Measurements from ENCODE around the gene DDC.
"Not testable (repeated sequence)": the region's sequence is repeated elsewhere in the genome, so short reads cannot be mapped to it uniquely, and the experiment has no call there.

The DDC gene

DNA sequence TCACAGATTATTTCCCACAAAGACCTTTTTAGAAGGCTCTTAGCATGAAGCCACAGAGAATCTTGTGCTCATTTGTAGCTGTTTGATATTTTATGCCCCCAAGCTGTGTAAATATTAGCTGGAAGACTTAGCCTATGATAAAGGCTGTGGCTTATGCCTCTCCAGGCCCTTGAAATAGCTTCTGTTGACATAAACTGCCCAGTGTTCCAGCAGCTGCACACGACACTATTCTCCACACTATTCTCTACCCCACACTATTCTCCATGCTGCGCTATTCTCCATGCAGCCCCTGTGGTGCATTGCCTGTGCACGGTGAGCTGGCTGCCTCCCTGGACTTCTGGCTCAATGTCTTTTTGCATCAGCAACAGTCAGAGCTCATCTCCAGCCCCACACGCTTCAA is 13.1 kb downstream of the DDC start:
- H3K4me1 Mint-ChIP-seq, result no peaks in the 10 kb centered on the region
- DNase-seq (no peak), ATAC-seq (no peak)
- peaks cover 26% of the 10 kb centered on the region for H3K27me3 Mint-ChIP-seq
- H3K9me3 Mint-ChIP-seq, result no peaks in the 10 kb centered on the region
- H3K4me3 Mint-ChIP-seq, result no peak overlapping the region
- H3K27ac Mint-ChIP-seq, result no peak overlapping the region

DNA sequence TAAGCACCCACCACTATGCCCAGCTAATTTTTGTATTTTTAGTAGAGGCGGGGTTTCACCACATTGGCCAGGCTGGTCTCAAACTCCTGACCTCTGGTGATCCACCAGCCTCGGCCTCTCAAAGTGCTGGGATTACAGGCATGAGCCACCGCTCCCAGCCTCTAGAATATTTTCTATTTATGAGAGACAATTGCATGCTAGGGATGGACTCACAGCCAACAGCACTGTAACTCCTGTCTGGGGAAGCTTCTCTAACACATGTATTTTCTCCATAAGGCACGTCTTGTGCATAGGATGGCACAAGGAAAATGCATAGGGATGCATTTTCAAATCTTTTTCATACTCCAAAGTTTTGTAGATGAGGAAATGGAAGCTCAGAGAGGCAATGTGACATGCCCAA is 19.6 kb downstream of the DDC start:
- not testable (repeated sequence) for DNase-seq, H3K9me3 Mint-ChIP-seq, H3K4me1 Mint-ChIP-seq, H3K27ac Mint-ChIP-seq, ATAC-seq, H3K4me3 Mint-ChIP-seq, H3K27me3 Mint-ChIP-seq

DNA sequence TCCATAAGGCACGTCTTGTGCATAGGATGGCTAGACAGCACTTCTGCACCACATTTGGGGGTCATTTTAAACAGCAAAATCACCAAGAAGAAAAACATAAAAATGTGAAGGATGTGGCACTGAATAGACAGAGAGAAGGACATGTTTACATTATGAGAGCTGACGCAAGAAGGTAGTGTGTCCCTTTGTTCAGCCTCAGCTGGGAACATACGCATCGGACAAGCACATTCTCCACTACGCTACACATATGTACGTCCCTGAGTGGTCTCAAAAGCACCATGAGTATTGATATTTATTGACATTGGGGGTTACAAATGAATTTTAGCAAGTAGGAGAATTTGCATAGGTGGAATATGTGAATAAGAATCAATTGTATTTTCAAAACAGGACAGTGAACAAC is 20.2 kb downstream of the DDC start:
- no peak overlapping the region for H3K27ac Mint-ChIP-seq
- no peak for ATAC-seq
- no peak for DNase-seq
- no peak overlapping the region for H3K4me3 Mint-ChIP-seq
- no peaks in the 10 kb centered on the region for H3K9me3 Mint-ChIP-seq
- no peaks in the 10 kb centered on the region for H3K4me1 Mint-ChIP-seq
- H3K27me3 Mint-ChIP-seq, result no peaks in the 10 kb centered on the region

DNA sequence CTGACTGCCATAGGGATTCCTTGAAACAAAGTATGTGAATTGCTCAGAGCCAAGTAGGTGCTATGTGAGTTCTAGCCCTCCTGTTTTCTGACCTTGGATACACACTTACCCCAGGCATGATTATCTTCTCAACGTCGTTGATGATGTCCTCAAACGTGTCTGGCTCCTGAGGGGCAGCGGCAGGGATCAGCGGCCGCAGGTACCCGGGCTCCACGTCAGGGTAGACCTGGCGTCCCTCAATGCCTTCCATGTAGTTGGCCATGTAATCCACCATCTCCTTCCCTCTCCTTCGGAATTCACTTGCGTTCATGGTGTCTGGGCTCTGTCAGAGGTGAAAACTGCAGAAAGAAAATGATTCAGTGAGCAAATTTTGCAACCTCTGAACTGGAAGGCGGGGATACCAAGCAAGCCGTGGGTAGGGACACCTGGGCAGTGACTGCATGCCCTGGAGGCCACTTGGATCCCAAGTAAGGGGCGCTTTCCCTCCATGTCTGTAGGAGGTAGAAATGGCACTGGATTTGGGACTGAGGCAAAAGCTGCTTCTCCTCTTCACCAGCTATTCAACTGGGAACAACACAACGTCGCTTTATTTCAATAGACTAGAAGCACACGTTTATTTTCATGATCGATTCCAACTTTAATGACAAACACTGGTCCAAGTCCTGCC is 21.3 kb downstream of the DDC start:
- Mint-ChIP-seq H3K27ac (peak overlapping the region in 1 of 2 donors; percentile 87), H3K27me3 (no peaks in the 10 kb centered on the region), H3K4me3 (no peak overlapping the region), H3K9me3 (no peaks in the 10 kb centered on the region), H3K4me1 (no peaks in the 10 kb centered on the region)
- DNase-seq (no peak), ATAC-seq (no peak)

DNA sequence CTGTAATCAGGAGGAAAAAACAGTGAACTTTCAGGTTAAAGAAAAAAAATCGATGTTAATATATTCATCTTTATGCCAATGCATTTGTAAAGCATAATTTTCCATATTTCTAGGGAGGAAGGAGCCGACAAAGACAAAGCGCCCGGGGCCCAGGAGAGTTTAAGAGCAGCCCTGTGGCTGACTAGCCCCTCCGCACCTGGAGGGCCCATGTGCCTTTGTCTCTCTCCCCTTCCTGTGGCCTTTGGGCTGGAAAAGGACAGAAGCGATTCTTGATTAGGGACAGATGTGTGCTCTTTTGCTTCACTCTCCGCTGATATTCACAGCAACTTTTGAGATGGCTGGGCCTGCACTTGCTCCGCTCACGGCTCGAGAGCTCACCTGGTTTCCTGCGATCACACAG is 23.1 kb downstream of the DDC start:
- H3K4me3 Mint-ChIP-seq, result no peak overlapping the region
- no peak for ATAC-seq
- DNase-seq, result no peak
- H3K4me1 Mint-ChIP-seq, result no peaks in the 10 kb centered on the region
- H3K9me3 Mint-ChIP-seq, result no peaks in the 10 kb centered on the region
- H3K27me3 Mint-ChIP-seq, result no peaks in the 10 kb centered on the region
- no peak overlapping the region for H3K27ac Mint-ChIP-seq

DNA sequence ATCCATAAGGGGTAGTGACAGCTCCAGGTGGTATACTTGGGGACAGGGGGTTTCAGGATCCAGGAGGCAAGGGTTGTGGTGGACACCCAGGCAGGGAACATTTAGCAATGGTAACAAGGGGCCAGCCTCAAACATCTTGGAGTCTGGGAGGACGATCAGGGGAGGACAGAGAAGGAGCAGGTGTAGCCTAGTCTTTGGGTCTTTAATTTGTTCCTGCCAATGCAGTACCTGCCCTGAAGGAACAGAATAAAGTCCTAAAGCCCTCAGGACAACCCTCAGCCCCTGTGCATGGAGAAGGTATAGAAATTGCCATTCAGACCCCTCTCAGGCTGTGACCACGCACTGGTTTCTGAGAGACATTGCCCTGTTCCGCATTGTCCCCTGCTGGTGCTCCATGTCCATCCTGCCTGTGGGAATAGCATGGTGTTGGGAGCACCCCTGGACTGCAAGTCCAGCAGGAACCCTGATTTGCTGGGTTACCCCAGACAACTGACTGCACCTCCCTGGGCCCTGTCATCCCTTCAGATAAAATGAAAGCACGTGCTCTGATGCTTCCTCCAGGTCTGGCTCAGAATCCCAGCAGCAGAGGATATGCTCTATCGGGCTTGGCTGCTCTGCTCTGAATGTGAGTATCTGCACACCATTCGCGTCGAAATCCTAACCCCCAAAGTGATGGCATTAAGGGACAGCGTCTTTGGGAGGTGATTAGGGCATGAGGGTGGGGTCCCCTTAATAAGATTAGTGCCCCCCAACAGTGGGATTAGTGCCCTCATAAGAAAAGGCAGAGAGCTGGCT is 24.2 kb downstream of the DDC start:
- peak overlapping the region in 1 of 2 donors; percentile 52 for H3K27ac Mint-ChIP-seq
- peak; percentile 11 for ATAC-seq
- no peaks in the 10 kb centered on the region for H3K4me1 Mint-ChIP-seq
- H3K4me3 Mint-ChIP-seq, result no peak overlapping the region
- no peaks in the 10 kb centered on the region for H3K27me3 Mint-ChIP-seq
- H3K9me3 Mint-ChIP-seq, result no peaks in the 10 kb centered on the region
- no peak for DNase-seq

DNA sequence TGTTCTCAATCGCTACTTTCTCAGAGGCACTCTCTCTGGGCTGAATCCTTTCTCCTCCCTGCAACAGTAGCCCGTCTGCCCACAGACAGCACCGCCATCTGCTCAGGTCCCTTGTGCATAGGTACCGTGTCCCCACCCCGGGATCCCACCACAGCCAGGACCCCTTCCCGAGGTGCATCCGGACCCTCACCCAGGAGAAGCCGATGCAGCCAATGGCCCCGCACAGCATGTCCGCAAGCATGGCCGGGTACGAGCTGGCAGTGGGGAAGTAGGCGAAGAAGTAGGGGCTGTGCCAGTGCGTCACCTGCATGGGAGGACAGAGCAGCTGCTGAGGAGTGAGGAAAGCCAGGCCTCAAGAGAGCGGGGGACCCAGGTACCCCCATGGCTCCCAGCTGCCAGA is 25.5 kb downstream of the DDC start:
- ATAC-seq, result no peak
- no peaks in the 10 kb centered on the region for H3K4me1 Mint-ChIP-seq
- H3K4me3 Mint-ChIP-seq, result no peak overlapping the region
- no peaks in the 10 kb centered on the region for H3K9me3 Mint-ChIP-seq
- DNase-seq, result no peak
- H3K27me3 Mint-ChIP-seq, result no peaks in the 10 kb centered on the region
- H3K27ac Mint-ChIP-seq, result no peak overlapping the region

DNA sequence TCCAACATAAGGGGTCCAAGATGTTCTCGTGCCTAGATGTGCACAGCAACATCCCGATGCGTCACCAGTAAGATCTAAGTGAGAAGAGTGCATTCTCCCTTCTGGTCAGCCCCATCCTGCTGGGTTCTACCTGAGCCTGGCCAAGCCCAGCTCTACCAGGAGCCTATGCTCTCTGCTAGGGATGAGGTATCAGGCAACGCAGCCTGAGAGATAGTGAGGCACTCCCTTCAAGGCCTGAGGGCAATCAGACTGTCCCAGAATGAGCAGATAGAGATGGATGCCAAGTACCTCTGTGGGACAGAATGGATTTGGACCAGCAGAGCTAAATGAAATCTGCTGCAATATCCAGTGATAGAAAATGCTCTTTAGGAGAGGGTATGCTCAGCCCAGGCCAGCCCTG is 26.7 kb downstream of the DDC start:
- DNase-seq (no peak), ATAC-seq (peak; percentile 16)
- no peaks in the 10 kb centered on the region for H3K27me3 Mint-ChIP-seq
- no peaks in the 10 kb centered on the region for H3K9me3 Mint-ChIP-seq
- H3K4me1 Mint-ChIP-seq, result no peaks in the 10 kb centered on the region
- H3K27ac Mint-ChIP-seq, result no peak overlapping the region
- no peak overlapping the region for H3K4me3 Mint-ChIP-seq

DNA sequence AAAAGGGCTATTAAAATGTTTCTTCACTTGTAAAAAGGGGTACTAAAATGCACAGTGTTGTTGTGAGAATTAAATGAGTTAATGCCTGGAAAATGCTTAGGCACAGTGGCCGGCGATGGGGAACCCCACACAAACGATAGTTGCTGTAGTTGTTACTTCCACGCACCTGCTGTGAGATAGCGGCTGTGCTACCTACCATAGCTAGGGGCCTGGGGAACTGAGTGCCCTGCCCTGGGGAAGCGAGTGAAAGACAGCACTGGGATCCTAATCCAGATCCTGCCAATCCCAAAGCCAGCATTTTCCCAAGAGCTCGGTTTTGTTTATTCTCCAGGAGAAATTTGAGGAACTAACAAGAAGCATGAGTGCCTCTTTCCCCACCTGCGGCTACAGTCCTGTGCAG is 27.8 kb downstream of the DDC start:
- H3K4me3 Mint-ChIP-seq, result no peak overlapping the region
- no peaks in the 10 kb centered on the region for H3K4me1 Mint-ChIP-seq
- ATAC-seq, result no peak
- H3K27me3 Mint-ChIP-seq, result no peaks in the 10 kb centered on the region
- H3K9me3 Mint-ChIP-seq, result no peaks in the 10 kb centered on the region
- no peak overlapping the region for H3K27ac Mint-ChIP-seq
- no peak for DNase-seq

DNA sequence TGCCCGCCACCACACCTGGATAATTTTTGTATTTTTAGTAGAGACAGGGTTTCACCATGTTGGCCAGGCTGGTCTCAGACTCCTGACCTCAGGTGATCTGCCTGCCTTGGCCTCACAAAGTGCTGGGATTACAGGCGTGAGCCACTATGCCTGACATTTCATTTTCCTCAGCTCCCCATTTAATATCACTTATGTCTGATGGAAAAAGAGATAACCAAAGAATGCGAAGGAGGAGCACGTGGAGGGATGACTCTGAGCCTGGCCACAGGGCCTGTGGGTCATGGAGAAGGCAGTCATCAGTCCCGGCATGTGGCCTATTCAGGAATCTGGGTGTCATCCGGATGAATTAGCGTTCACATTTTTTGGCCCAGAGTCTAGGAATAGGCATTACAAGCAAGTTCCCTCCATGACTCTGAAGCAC is 29.9 kb downstream of the DDC start:
- not testable (repeated sequence) for DNase-seq, H3K27me3 Mint-ChIP-seq

DNA sequence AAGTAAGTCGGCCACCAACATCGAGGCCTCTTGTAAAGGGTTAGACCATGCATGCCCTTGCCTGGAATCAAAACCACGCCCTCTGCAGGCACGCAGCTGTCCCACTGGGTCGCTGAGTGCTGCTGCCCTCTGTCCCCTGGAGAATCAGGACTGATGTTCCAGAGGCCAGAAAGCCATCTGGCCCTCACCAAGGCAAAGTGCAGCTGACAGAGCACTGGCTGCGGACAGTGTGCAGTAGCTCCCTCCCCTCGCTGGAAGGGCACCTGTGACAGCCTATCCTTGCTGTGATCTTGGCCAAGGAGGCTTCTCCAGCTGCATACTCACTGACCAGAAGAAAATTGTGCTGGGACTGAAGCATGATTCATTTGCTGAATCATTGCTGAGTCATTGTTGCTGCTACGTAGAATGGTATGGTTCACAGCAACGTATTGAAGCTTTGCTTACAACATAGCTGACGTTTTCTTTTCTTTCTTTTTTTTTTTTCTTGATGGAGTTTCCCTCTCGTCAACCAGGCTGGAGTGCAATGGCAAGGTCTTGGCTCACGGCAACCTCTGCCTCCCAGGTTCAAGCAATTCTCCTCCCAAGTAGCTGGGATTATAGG is 30.4 kb downstream of the DDC start:
- Mint-ChIP-seq H3K4me3 (no peak overlapping the region), H3K9me3 (no peaks in the 10 kb centered on the region), H3K27ac (no peak overlapping the region), H3K27me3 (peaks cover 10% of the 10 kb centered on the region), H3K4me1 (peaks cover 10% of the 10 kb centered on the region)
- no peak for DNase-seq
- no peak for ATAC-seq

More for the DNA sequence above, 29.9 kb downstream of the DDC start:
- H3K9me3 Mint-ChIP-seq, H3K27ac Mint-ChIP-seq, ATAC-seq, H3K4me3 Mint-ChIP-seq: not testable (repeated sequence)
- H3K4me1 Mint-ChIP-seq, result peaks cover 10% of the 10 kb centered on the region

DNA sequence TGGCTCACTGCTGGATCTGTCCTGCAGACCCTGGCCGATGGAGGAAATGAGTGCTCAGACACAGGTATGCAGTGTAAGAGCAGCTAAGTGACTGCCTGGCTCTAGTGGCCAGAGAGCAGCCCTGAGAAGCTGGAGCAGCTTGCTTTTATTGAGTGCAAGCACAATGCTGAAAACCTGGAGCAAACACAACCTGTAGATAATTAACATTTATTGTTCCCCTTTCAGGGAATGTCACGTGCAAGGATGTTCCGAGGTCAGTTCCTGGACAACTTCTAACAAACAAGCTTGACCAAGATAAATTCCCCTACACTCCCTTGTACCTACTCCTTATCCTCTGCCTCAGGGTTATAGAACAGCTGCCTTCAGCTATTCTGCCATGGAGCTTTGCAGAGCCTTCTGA is 31.3 kb downstream of the DDC start:
- ATAC-seq (no peak), DNase-seq (no peak)
- H3K9me3 Mint-ChIP-seq, result no peaks in the 10 kb centered on the region
- no peak overlapping the region for H3K27ac Mint-ChIP-seq
- peaks cover 10% of the 10 kb centered on the region for H3K4me1 Mint-ChIP-seq
- H3K4me3 Mint-ChIP-seq, result no peak overlapping the region
- H3K27me3 Mint-ChIP-seq, result peaks cover 10% of the 10 kb centered on the region

DNA sequence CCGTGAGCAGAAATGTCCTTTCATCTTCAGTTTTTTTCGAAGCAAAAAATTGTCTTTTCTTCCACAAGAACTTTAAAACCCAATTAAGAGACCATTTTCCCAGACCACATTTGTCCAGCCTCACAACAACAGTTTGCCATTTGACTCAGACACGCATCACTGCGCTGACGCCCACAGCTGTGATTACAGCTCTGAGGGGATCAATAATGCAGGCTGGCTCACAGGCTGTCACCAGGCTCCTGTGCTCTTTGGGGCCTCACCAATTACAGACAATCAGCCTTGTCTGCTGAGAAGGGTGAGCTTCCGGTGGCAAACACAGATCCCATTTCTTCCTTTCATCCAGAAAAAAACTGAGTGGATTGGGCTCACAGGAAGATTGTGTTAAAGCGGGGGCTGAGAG is 33.3 kb downstream of the DDC start:
- Mint-ChIP-seq H3K27ac (no peak overlapping the region), H3K27me3 (peaks cover 10% of the 10 kb centered on the region), H3K4me3 (no peak overlapping the region), H3K9me3 (no peaks in the 10 kb centered on the region), H3K4me1 (peaks cover 10% of the 10 kb centered on the region)
- no peak for ATAC-seq
- no peak for DNase-seq

DNA sequence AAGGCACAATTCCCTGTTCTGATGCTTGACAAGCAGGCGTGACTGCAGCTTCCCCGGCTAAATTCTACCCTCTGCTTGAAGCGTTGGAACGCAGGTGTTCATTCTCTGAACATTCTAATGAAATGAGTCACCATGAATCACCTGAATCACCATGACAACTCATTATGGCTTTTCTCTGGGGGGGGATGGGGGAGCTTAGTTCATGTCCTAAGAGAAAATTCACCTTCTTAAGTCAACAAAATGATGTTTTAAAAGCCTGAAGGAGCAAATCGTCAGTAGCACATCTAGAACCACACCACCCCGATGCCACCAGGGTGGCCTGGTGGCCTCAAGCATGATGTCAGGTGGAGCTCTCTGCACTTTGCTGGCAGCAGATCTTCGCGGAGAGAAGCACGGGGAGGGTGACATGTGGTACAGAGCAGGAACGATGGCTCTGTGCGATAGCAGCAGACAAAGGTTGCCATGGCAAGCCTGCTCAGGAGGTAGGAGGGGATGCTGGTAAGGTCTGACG is 33.7 kb downstream of the DDC start:
- H3K27ac Mint-ChIP-seq, result no peak overlapping the region
- no peak for ATAC-seq
- H3K4me3 Mint-ChIP-seq, result peak overlapping the region in 1 of 2 donors; percentile 44
- peaks cover 10% of the 10 kb centered on the region for H3K27me3 Mint-ChIP-seq
- no peak for DNase-seq
- H3K4me1 Mint-ChIP-seq, result peaks cover 10% of the 10 kb centered on the region
- no peaks in the 10 kb centered on the region for H3K9me3 Mint-ChIP-seq

DNA sequence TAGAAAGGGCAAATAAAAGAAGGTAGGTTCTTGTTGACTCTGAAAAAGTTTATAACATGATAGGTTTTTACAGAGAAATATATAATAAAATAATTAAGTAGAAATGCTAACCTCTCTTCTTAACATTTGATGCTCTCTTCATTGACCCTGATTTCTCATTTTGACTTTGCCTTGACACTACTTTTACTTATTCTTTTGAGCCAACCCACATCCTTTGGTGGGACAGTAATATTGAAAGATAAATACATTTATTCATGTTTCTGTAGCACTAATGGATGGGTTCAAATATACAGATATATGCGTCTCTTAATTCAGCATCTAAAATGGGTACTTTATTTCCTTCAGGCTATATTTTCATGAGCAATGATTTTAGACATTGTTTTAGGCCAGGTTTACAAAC is 34.4 kb downstream of the DDC start:
- peak; percentile 23 for ATAC-seq
- H3K4me3 Mint-ChIP-seq, result no peak overlapping the region
- H3K27ac Mint-ChIP-seq, result no peak overlapping the region

More for the DNA sequence above, 34.4 kb downstream of the DDC start:
- Mint-ChIP-seq H3K9me3 (no peaks in the 10 kb centered on the region), H3K27me3 (peaks cover 14% of the 10 kb centered on the region), H3K4me1 (peaks cover 10% of the 10 kb centered on the region)
- DNase-seq, result no peak
